ENCODE results near the gene EYS. TPM values are rescaled to one million over a fixed set of nuclear protein-coding genes. Genes with fewer than 3 reads are reported as not detected.

The EYS gene
- total RNA-seq, 2 experiments from 2014 or later = not detected

DNA sequence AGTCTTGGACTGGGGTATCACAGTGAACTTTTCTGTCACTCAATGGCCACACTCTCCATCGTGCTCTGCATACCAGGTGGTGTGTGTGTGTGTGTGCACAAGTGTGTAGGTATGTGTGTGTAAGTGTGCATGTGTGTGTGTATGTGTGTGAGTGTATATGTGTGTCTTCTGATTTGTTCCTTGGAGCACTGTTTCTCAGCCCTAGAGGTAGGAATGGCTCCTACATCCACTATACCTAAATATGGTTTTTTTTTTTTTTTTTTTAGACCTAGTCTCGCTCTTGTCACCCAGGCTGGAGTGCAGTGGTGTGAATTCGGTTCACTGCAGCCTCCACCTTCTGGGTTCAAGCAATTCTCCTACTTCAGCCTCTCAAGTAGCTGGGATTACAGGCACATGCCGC is 1834.8 kb downstream of the EYS start:
- Mint-ChIP-seq H3K27ac (no peak overlapping the region), H3K4me1 (ENCODE audit: low read depth) (no peaks in the 10 kb centered on the region), H3K9me3 (peaks cover 9% of the 10 kb centered on the region), H3K36me3 (ENCODE audit: low read depth) (no peaks in the 10 kb centered on the region), H3K27me3 (no peaks in the 10 kb centered on the region), H3K4me3 (no peak overlapping the region)
- ATAC-seq (ENCODE audit: poor library complexity) = no peak
- ChIA-PET CTCF (no interaction called here), POLR2A (no interaction called here)
- no peaks in the 10 kb centered on the region for H3K36me3 ChIP-seq (ENCODE audit: insufficient read depth, low read length)
- TF ChIP-seq, protein P1, sequence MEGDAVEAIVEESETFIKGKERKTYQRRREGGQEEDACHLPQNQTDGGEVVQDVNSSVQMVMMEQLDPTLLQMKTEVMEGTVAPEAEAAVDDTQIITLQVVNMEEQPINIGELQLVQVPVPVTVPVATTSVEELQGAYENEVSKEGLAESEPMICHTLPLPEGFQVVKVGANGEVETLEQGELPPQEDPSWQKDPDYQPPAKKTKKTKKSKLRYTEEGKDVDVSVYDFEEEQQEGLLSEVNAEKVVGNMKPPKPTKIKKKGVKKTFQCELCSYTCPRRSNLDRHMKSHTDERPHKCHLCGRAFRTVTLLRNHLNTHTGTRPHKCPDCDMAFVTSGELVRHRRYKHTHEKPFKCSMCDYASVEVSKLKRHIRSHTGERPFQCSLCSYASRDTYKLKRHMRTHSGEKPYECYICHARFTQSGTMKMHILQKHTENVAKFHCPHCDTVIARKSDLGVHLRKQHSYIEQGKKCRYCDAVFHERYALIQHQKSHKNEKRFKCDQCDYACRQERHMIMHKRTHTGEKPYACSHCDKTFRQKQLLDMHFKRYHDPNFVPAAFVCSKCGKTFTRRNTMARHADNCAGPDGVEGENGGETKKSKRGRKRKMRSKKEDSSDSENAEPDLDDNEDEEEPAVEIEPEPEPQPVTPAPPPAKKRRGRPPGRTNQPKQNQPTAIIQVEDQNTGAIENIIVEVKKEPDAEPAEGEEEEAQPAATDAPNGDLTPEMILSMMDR (IDR thresholded peaks at IDR 0.05) = no peak
- H3K27ac ChIP-seq (ENCODE audit: low read depth in 1 of 2, low read length in 2 of 2) = no peak overlapping the region
- H3K27me3 ChIP-seq (ENCODE audit: control insufficient read depth in 1 of 2, insufficient read depth in 2 of 2, low read length in 2 of 2) = no peaks in the 10 kb centered on the region
- H3K4me1 ChIP-seq (ENCODE audit: insufficient read depth, low read length) = no peaks in the 10 kb centered on the region
- H3K4me3 ChIP-seq (ENCODE audit: low read length) = no peak overlapping the region
- intact Hi-C loops (cut with DNase I, micrococcal nuclease) = no loop called here
- H3K9me3 ChIP-seq (ENCODE audit: control insufficient read depth in 1 of 2, insufficient read depth in 1 of 2, low read length in 2 of 2) = no peaks in the 10 kb centered on the region
- DNase-seq = no peak

DNA sequence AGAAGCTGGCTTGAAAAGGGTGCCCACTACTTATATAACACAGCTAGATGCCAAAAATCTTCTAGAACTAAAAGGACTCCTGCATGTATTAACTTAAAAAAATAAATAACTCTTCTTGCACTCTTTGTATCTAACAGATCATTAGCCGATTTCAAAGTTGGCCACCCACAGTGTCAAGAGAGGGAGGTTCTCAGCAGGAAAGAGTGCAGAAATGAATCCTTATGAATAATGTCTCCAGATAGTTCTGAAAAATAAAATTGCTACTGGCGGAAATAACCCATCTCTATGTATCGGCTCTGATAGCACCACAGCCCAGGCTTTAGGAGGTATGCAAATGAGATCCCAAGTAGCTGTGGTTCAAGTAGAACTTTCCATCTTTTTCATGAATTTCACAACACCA is 1838.7 kb downstream of the EYS start:
- DNase-seq = no peak
- Mint-ChIP-seq H3K27ac (no peak overlapping the region), H3K27me3 (no peaks in the 10 kb centered on the region), H3K4me1 (ENCODE audit: low read depth) (no peaks in the 10 kb centered on the region), H3K9me3 (no peaks in the 10 kb centered on the region), H3K4me3 (no peak overlapping the region), H3K36me3 (ENCODE audit: low read depth) (no peaks in the 10 kb centered on the region)
- TF ChIP-seq, protein P1 (IDR thresholded peaks at IDR 0.05) = no peak
- Histone ChIP-seq H3K36me3 (ENCODE audit: insufficient read depth, low read length) (no peaks in the 10 kb centered on the region), H3K27ac (ENCODE audit: low read depth in 1 of 2, low read length in 2 of 2) (no peak overlapping the region), H3K9me3 (ENCODE audit: control insufficient read depth in 1 of 2, insufficient read depth in 1 of 2, low read length in 2 of 2) (no peaks in the 10 kb centered on the region), H3K4me1 (ENCODE audit: insufficient read depth, low read length) (no peaks in the 10 kb centered on the region), H3K27me3 (ENCODE audit: control insufficient read depth in 1 of 2, insufficient read depth in 2 of 2, low read length in 2 of 2) (no peaks in the 10 kb centered on the region), H3K4me3 (ENCODE audit: low read length) (no peak overlapping the region)
- intact Hi-C loops (cut with DNase I, micrococcal nuclease) = no loop called here
- CTCF ChIA-PET = no interaction called here
- no peak for ATAC-seq (ENCODE audit: poor library complexity)
- POLR2A ChIA-PET = no interaction called here

DNA sequence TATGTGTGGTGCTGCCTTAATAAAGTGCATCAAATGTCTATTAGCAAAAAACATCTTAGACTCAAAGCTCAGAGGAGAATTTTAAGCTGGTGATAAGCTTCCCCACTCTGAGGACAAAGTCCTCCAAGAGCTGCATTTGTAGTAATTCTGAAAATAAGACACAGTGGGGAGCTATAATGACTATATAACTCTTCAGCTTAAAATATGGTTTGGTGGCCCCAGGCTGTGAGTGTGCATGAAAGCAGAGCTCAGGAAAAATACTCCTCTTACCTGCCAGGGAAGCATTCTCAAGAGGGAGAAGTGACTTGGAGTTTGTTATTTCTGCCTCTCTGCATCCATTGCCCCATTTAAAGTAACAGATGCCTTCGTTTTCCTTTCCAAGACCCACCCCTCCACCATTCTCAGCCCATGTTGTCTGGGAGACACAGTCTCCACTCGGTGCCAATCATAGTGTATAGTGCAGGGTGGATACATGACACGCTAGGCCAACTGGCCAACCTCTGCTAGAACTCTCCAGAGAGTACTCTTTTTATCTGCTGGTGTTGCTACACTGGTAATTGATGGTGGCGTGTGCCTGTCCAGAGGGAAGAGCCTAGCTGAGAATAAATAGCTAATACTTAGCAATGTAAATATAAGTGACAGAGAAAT is 1842.2 kb downstream of the EYS start:
- H3K9me3 Mint-ChIP-seq = no peaks in the 10 kb centered on the region
- TF ChIP-seq, protein P1 (IDR thresholded peaks at IDR 0.05) = no peak
- no peak overlapping the region for H3K27ac Mint-ChIP-seq
- H3K36me3 Mint-ChIP-seq (ENCODE audit: low read depth) = no peaks in the 10 kb centered on the region
- CTCF ChIA-PET = no interaction called here
- DNase-seq (no peak), ATAC-seq (ENCODE audit: poor library complexity) (no peak)
- no peak overlapping the region for H3K4me3 Mint-ChIP-seq
- H3K9me3 ChIP-seq (ENCODE audit: control insufficient read depth in 1 of 2, insufficient read depth in 1 of 2, low read length in 2 of 2) = no peaks in the 10 kb centered on the region
- H3K36me3 ChIP-seq (ENCODE audit: insufficient read depth, low read length) = no peaks in the 10 kb centered on the region
- no peak overlapping the region for H3K4me3 ChIP-seq (ENCODE audit: low read length)
- intact Hi-C loops (cut with DNase I, micrococcal nuclease) = no loop called here
- no peaks in the 10 kb centered on the region for H3K4me1 Mint-ChIP-seq (ENCODE audit: low read depth)
- no peaks in the 10 kb centered on the region for H3K27me3 ChIP-seq (ENCODE audit: control insufficient read depth in 1 of 2, insufficient read depth in 2 of 2, low read length in 2 of 2)
- no peak overlapping the region for H3K27ac ChIP-seq (ENCODE audit: low read depth in 1 of 2, low read length in 2 of 2)
- no peaks in the 10 kb centered on the region for H3K27me3 Mint-ChIP-seq
- no peaks in the 10 kb centered on the region for H3K4me1 ChIP-seq (ENCODE audit: insufficient read depth, low read length)
- POLR2A ChIA-PET = no interaction called here
